ENCODE data around the gene DLG2. TPM values are rescaled to one million over a fixed set of nuclear protein-coding genes. Genes with fewer than 3 reads are reported as not detected.

The DLG2 gene
- polyA plus RNA-seq, 3 donors, result 0.24 to 0.39 TPM; not detected in 1

DNA sequence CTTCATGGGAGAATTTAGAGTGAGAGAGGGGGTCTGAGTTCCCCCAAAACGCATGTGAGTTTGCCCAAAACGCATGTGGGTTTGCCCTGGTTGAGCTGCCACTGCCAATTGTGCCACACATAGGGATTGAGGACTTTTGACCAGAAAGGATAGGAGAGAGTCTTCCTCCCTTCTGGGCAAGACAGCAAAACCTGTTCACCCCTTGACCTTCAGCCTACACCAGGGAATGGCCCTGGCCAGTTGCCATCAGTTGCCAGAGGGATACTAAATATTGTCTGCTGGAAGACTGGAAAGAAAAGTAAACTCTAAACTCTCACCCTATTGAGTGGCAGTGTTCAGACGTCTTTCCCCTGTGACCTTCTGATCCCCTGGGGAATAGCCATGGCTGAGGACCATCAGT lies 363.8 kb downstream of the DLG2 start:
- TF ChIP-seq, protein P1, sequence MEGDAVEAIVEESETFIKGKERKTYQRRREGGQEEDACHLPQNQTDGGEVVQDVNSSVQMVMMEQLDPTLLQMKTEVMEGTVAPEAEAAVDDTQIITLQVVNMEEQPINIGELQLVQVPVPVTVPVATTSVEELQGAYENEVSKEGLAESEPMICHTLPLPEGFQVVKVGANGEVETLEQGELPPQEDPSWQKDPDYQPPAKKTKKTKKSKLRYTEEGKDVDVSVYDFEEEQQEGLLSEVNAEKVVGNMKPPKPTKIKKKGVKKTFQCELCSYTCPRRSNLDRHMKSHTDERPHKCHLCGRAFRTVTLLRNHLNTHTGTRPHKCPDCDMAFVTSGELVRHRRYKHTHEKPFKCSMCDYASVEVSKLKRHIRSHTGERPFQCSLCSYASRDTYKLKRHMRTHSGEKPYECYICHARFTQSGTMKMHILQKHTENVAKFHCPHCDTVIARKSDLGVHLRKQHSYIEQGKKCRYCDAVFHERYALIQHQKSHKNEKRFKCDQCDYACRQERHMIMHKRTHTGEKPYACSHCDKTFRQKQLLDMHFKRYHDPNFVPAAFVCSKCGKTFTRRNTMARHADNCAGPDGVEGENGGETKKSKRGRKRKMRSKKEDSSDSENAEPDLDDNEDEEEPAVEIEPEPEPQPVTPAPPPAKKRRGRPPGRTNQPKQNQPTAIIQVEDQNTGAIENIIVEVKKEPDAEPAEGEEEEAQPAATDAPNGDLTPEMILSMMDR (IDR thresholded peaks at IDR 0.05), result no peak
- Histone ChIP-seq H3K27ac (ENCODE audit: low read depth in 1 of 2, low read length in 2 of 2) (no peak overlapping the region), H2AFZ (ENCODE audit: insufficient read depth, low read depth, low read length, poor library complexity, severe bottlenecking) (no peak overlapping the region), H3K79me2 (ENCODE audit: insufficient read depth, low read length) (no peaks in the 10 kb centered on the region), H3K27me3 (ENCODE audit: control insufficient read depth in 2 of 2, insufficient read depth in 2 of 2, low read length in 2 of 2) (no peaks in the 10 kb centered on the region), H3K4me2 (replicated peaks; ENCODE audit: extremely low read depth, low read length, poor library complexity, severe bottlenecking) (no peak overlapping the region), H3K36me3 (replicated peaks in 1 of 2; ENCODE audit: control insufficient read depth in 1 of 2, insufficient read depth in 2 of 2, low read length in 2 of 2) (no peaks in the 10 kb centered on the region), H3K9ac (ENCODE audit: insufficient read depth, low read length, poor library complexity, severe bottlenecking) (no peak overlapping the region), H3K4me3 (replicated peaks in 1 of 3; ENCODE audit: low read depth in 2 of 3, low read length in 3 of 3) (no peak overlapping the region), H3K9me3 (replicated peaks in 1 of 2; ENCODE audit: control insufficient read depth in 1 of 2, insufficient read depth in 1 of 2, low read length in 2 of 2) (peaks cover 0 to 17% of the 10 kb centered on the region in 2 donors), H3K4me1 (ENCODE audit: control insufficient read depth in 1 of 2, insufficient read depth in 2 of 2, low read length in 2 of 2) (peaks cover 11 to 17% of the 10 kb centered on the region in 2 donors), H4K20me1 (ENCODE audit: insufficient read depth, low read length) (no peaks in the 10 kb centered on the region)
- no peaks in the 10 kb centered on the region for H3K36me3 Mint-ChIP-seq
- H3K27me3 Mint-ChIP-seq (ENCODE audit: low read depth in 3 of 3), result no peaks in the 10 kb centered on the region
- DNase-seq, result no peak
- no peak overlapping the region for H3K4me3 Mint-ChIP-seq
- peaks cover 20% of the 10 kb centered on the region for H3K4me1 Mint-ChIP-seq
- intact Hi-C loops (cut with micrococcal nuclease), result no loop called here
- H3K9me3 Mint-ChIP-seq, result peaks cover 20 to 36% (median 27%) of the 10 kb centered on the region in 7 donors
- no CpG with 5 or more reads among the region's 3 CpGs for WGBS (ENCODE audit: insufficient coverage)
- H3K27ac Mint-ChIP-seq, result no peak overlapping the region

DNA sequence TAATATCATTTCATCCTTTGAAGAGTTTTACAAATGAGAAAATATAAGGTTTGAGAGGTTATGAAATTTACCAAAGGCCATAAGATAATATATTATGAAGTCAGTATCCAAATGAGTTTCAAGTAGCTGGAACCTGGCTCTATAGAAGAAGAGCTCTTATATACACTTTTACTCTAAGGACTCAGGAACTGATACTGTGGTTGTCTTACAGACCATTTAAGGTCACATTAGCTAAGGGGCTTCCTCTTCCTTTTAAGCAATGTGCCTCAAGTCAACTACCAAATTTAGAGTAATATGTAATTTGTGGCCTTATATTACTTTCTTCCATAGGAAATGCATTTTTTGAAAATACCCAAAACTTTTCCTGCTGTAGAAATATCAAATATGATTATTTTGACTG lies 369.3 kb downstream of the DLG2 start:
- H3K27ac ChIP-seq (ENCODE audit: low read depth in 1 of 2, low read length in 2 of 2), result no peak overlapping the region
- H3K9me3 Mint-ChIP-seq, result peaks cover 22 to 34% (median 30%) of the 10 kb centered on the region in 7 donors
- H2AFZ ChIP-seq (ENCODE audit: insufficient read depth, low read depth, low read length, poor library complexity, severe bottlenecking), result no peak overlapping the region
- no peaks in the 10 kb centered on the region for H4K20me1 ChIP-seq (ENCODE audit: insufficient read depth, low read length)
- no peak overlapping the region for H3K27ac Mint-ChIP-seq
- no peaks in the 10 kb centered on the region for H3K27me3 Mint-ChIP-seq (ENCODE audit: low read depth in 3 of 3)
- H3K4me2 ChIP-seq (replicated peaks; ENCODE audit: extremely low read depth, low read length, poor library complexity, severe bottlenecking), result no peak overlapping the region
- no peaks in the 10 kb centered on the region for H3K79me2 ChIP-seq (ENCODE audit: insufficient read depth, low read length)
- TF ChIP-seq, protein P1 (IDR thresholded peaks at IDR 0.05), result no peak
- no peak for DNase-seq
- H3K36me3 Mint-ChIP-seq, result no peaks in the 10 kb centered on the region
- H3K9ac ChIP-seq (ENCODE audit: insufficient read depth, low read length, poor library complexity, severe bottlenecking), result no peak overlapping the region
- intact Hi-C loops (cut with micrococcal nuclease), result no loop called here
- H3K4me1 Mint-ChIP-seq, result peaks cover 3% of the 10 kb centered on the region
- H3K4me1 ChIP-seq (ENCODE audit: control insufficient read depth in 1 of 2, insufficient read depth in 2 of 2, low read length in 2 of 2), result peaks cover 0 to 6% of the 10 kb centered on the region in 2 donors
- no peaks in the 10 kb centered on the region for H3K27me3 ChIP-seq (ENCODE audit: control insufficient read depth in 2 of 2, insufficient read depth in 2 of 2, low read length in 2 of 2)
- no peak overlapping the region for H3K4me3 Mint-ChIP-seq
- H3K9me3 ChIP-seq (replicated peaks in 1 of 2; ENCODE audit: control insufficient read depth in 1 of 2, insufficient read depth in 1 of 2, low read length in 2 of 2), result peaks cover 10 to 20% of the 10 kb centered on the region in 2 donors
- no peak overlapping the region for H3K4me3 ChIP-seq (replicated peaks in 1 of 3; ENCODE audit: low read depth in 2 of 3, low read length in 3 of 3)
- H3K36me3 ChIP-seq (replicated peaks in 1 of 2; ENCODE audit: control insufficient read depth in 1 of 2, insufficient read depth in 2 of 2, low read length in 2 of 2), result no peaks in the 10 kb centered on the region

Measured in CD14-positive monocyte (primary cell).